NCI-H1930 (cell line): Measurements from ENCODE around the gene MCC.

Experiments
- DNase-seq, 2 experiments: peaks; one replicate each; lab custom pipeline; 2025; lab: John Stamatoyannopoulos, UW

The MCC gene

GRCh38 chr5:113364466-113364865, 123.8 kb downstream of the MCC start:
- no peak for DNase-seq

- no peak for DNase-seq
These were observed 126.6 kb downstream of the MCC start for GRCh38 chr5:113361701-113362100.

DNA sequence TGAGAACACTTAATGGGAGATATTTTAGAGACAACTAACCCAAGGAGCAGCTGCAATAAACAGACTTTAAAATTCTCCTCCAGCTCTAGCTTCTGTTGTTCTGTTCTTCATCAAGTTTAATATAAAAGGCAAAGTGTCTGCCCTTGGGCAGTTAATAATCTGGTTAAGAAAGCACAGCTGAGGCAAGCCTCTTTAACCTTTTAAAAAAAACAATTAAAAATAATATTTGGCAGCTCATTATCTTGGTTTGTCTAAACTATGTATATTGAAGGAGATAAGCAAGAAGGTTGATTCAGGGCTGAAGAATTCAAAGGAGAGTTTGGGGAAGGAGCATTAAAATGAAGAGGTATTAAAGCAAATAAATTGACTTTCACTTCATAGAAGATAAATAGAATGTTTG, 128.8 kb downstream of the MCC start:
- no peak for DNase-seq

GRCh38 chr5:113358696-113359095, 129.6 kb downstream of the MCC start:
- no peak for DNase-seq

DNA sequence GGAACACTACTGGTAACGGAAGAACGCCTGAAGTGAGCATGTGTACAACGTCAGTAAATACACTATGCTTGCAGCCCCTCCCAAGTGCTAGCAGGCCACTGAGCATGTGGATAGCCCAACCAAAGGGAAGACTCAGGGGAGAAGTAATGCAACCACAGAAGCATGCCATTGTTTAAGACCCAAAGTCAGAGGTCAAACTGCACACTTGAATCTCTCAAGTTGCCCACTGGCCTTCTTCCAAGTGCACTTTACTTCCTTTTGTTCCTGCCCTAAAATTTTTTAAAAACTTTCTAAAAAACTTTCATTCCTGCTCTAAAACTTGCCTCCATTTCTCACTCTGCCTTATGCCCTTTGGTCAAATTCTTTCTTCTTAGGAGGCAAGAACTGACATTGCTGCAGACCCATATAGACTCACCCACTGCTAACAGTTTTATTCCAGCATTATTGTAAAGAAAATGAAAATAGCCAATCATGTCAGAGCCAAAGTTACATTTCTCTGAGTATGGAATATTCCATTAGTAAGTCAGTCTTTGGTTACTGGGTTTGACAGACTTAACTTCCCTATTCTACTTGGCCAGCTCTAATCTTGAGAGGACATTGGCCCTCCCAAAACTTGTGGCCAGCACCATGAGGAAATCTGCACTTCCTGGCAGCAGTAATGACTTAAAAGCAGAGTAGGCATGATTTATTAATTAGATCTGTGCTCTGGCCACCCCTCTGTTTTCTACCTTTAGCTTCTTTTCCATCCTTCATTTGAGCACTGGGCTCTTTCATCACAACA, 130.4 kb downstream of the MCC start:
- DNase-seq, result no peak

DNA sequence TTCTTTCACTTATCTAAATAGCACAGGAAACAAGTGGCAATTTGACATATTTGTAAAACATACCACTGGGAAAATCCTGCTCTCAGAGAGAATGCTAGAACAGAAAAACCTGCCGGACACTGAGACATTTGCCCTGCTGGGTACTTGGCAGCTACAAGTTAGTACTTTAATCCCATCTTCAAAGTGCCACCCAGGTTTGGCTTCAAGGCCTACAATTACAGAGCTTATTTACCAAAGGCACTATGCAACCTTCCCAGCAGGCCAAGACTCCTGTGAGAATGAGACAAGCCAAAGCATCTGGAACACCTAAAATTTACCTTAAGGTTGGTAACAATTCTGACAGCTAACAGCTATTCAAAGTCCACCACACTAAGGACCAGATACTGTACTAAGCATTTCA, 131.8 kb downstream of the MCC start:
- no peak for DNase-seq

GRCh38 chr5:113354055-113354454, 134.2 kb downstream of the MCC start:
- no peak for DNase-seq

GRCh38 chr5:113347572-113347971, 140.7 kb downstream of the MCC start:
- no peak for DNase-seq

GRCh38 chr5:113344973-113345940, 143.0 kb downstream of the MCC start:
- no peak for DNase-seq

DNA sequence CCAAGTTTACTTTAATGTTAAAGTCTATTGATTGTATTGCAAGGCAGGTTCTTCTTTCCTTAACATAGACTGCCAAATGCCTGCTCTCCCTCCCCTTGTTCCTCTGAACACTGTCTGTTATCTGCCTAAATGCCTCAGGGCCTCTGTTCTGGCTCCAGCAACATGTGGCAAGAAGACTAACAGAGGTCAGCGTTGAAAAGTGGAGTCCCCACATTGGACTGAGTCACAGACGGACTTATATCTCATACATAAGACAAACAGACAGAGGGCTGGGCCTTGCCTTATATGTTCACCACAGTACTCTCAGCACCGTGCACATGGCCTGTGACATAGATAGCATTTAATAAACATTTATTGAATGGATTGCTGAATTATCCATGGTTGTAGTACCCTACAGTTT, 144.9 kb downstream of the MCC start:
- DNase-seq, result no peak

GRCh38 chr5:113340537-113340936, 147.7 kb downstream of the MCC start:
- no peak for DNase-seq

DNA sequence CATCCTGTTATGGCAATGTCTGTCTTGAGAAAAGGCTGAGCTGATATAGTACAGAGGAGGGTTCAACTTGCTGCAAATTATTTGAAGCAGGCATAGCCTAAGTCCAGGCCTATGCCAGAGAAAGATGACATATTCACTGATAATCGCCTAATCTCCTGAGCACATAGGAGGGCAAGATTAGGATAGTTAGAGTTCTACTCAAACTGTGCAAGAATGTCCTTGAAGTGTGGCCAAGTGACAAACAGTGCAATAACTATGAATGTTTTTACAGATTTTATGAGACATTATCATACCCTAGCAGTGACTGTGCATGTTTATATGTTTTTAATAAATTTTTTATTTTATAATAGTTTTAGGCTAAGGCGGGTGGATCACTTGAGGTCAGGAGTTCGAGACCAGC, 149.6 kb downstream of the MCC start:
- DNase-seq, result no peak

DNA sequence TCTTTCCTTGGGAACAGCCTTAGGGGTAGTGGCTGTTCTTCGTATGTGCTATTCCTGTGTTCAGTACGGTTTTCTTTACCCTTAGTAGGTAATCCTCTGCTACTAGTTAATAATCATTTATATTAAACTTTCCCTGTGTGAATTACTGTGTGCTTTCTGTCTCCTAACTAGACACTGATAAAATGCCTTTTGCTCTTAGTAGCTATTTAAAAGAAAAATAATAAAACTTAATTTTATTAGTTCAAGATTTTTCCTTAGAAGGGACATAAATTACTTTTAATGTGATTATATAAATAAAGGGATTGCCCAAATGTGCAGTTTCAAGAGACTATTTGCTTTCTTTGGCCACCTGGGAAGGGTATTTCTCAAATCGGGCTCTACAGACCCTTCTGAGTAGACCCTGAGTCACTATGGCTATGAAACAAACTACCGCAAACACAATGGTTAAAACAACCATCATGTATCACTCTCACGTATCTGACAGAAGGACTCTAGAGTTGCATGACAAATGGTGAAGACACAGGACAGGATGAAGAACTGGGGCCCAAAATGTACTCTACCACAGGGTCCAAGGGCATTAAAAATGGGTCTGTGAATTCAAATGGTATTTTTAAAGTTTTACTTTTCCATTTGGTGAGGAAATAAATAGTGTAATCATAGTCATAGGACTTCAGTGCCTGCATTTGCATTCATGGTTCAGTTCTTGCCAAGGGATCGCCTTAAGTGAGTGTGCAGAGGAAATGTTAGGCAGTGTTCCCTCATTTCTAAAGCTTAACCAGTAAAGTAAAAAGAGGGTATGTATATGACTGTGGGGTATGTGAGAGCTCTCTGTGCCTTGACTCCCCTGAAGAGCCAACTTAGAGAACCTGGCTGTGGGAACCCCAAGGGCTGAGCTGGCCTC, 150.5 kb downstream of the MCC start:
- DNase-seq, result no peak

- DNase-seq, result no peak
These were observed 151.3 kb downstream of the MCC start for GRCh38 chr5:113336975-113337374.

DNA sequence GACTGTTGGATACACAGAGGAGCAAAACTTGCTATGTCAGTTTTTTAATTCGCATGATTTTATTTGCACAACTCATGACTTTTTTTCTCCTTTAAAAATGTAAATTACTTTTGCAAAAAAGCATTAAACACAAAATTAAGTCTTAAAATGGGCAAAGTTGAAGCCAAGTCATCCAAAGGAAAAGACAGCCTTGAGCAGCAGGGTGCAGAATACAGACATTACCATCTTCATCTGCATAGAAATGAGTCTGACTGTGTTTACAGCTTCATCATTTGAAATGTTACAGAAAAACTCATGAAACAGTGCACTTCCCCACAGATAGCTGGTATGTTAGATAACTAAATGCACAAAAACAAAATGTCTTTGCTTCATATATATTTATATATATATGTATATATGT, 154.8 kb downstream of the MCC start:
- DNase-seq, result no peak

- no peak for DNase-seq
These were observed 157.1 kb downstream of the MCC start for GRCh38 chr5:113331209-113331551.

GRCh38 chr5:113330533-113331208, 157.6 kb downstream of the MCC start:
- no peak for DNase-seq

DNA sequence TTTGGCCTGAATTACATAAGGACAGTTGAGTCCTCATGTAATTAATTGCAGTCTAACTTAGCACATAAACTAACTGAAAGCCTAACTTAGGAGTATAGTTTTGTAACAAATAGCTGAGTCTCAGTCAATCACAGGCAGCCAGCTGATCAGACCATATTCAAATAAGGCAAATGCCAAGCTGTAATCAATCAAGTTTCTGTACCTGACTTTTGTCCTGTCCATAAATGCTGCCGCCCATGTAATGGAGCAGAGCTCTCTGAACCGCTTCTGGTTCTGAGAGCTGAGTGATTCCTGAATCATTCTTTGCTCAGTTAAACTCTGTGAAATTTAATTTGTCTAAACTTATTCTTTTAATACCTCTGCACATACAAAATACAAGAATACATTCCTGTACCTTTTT, 158.3 kb downstream of the MCC start:
- DNase-seq, result no peak

GRCh38 chr5:113325054-113325453, 163.2 kb downstream of the MCC start:
- DNase-seq, result no peak

GRCh38 chr5:113321276-113321675, 167.0 kb downstream of the MCC start:
- DNase-seq, result no peak

- DNase-seq, result no peak
These were observed 167.9 kb downstream of the MCC start for GRCh38 chr5:113320273-113320780.
